RWPE2 (cell line): ENCODE results near the gene DMTF1.
"Not testable (repeated sequence)": the region's sequence is repeated elsewhere in the genome, so short reads cannot be mapped to it uniquely, and the experiment has no call there.

ENCODE experiments used
- ATAC-seq: fragments of 200-7000 bp; cut with Tn5 transposase; 3 replicates; pipeline ENCODE4 v1.9.1; 2021; ENCODE audit warnings: low read depth
- DNase-seq: peaks from one replicate; pipeline ENCODE4 v3.0.0-alpha.2; 2020; ENCODE audit warnings: low spot score
- H3K27ac ChIP-seq: fragments of 450-650 bp; 2 replicates; pipeline ENCODE4 v1.5.1; 2017; ENCODE audit warnings: mild to moderate bottlenecking; ENCODE audit not compliant: poor library complexity, severe bottlenecking
- H3K27me3 ChIP-seq: fragments of 250-450 bp; sonication (Bioruptor Pico); 2 replicates; pipeline ENCODE4 v1.5.1; 2021; ENCODE audit warnings: mild to moderate bottlenecking, moderate library complexity; ENCODE audit not compliant: insufficient read depth, poor library complexity, severe bottlenecking
- H3K36me3 ChIP-seq: fragments of 250-450 bp; sonication (Bioruptor Pico); 2 replicates; pipeline ENCODE4 v1.5.1; 2020; ENCODE audit warnings: low read depth, mild to moderate bottlenecking, moderate library complexity
- H3K4me1 ChIP-seq: fragments of 250-450 bp; sonication (Bioruptor Pico); 2 replicates; pipeline ENCODE4 v1.5.1; 2021; ENCODE audit warnings: mild to moderate bottlenecking, moderate library complexity; ENCODE audit not compliant: insufficient read depth, poor library complexity, severe bottlenecking
- H3K4me3 ChIP-seq: fragments of 250-450 bp; sonication (Bioruptor Pico); 2 replicates; pipeline ENCODE4 v1.5.1; 2021; ENCODE audit warnings: mild to moderate bottlenecking, moderate library complexity; ENCODE audit not compliant: severe bottlenecking
- H3K9me3 ChIP-seq: fragments of 250-450 bp; sonication (Bioruptor Pico); 2 replicates; pipeline ENCODE4 v1.5.1; 2021; ENCODE audit warnings: mild to moderate bottlenecking, moderate library complexity; ENCODE audit not compliant: severe bottlenecking
- CTCF ChIP-seq: fragments of 450-650 bp; IDR thresholded peaks from one replicate; pipeline ENCODE4 v1.5.1; 2017; ENCODE audit warnings: mild to moderate bottlenecking, moderate library complexity; ENCODE audit not compliant: poor library complexity, severe bottlenecking

The DMTF1 gene

GRCh38 chr7:87199700-87200450, 47.6 kb downstream of the DMTF1 start:
- ATAC-seq (no peak), DNase-seq (no peak)
- Histone ChIP-seq H3K27me3 (no peaks in the 10 kb centered on the region), H3K4me3 (no peak overlapping the region), H3K27ac (no peak overlapping the region), H3K4me1 (no peaks in the 10 kb centered on the region), H3K9me3 (peaks cover 5% of the 10 kb centered on the region), H3K36me3 (peaks cover 70% of the 10 kb centered on the region)
- no peak for TF ChIP-seq CTCF

GRCh38 chr7:87202208-87202607, 50.0 kb downstream of the DMTF1 start:
- ATAC-seq (no peak), DNase-seq (no peak)
- H3K9me3 ChIP-seq, result peaks cover 13% of the 10 kb centered on the region
- H3K27me3 ChIP-seq, result no peaks in the 10 kb centered on the region
- no peak overlapping the region for H3K27ac ChIP-seq
- H3K4me1 ChIP-seq, result no peaks in the 10 kb centered on the region
- no peak for TF ChIP-seq CTCF
- H3K4me3 ChIP-seq, result no peak overlapping the region
- peaks cover 63% of the 10 kb centered on the region for H3K36me3 ChIP-seq

GRCh38 chr7:87202705-87203104, 50.5 kb downstream of the DMTF1 start:
- Histone ChIP-seq H3K27ac (no peak overlapping the region), H3K4me1 (no peaks in the 10 kb centered on the region), H3K36me3 (peaks cover 58% of the 10 kb centered on the region), H3K27me3 (no peaks in the 10 kb centered on the region), H3K4me3 (no peak overlapping the region), H3K9me3 (peaks cover 13% of the 10 kb centered on the region)
- TF ChIP-seq CTCF, result no peak
- ATAC-seq, result no peak
- DNase-seq, result no peak

- peaks cover 13% of the 10 kb centered on the region for H3K9me3 ChIP-seq
- not testable (repeated sequence) for ATAC-seq, H3K4me1 ChIP-seq
These were observed 51.7 kb downstream of the DMTF1 start for GRCh38 chr7:87203929-87204328.

GRCh38 chr7:87204933-87205332, 52.7 kb downstream of the DMTF1 start:
- peaks cover 13% of the 10 kb centered on the region for H3K9me3 ChIP-seq
- H3K4me1 ChIP-seq, result no peaks in the 10 kb centered on the region
- H3K4me3 ChIP-seq, result no peak overlapping the region
- no peak for TF ChIP-seq CTCF
- H3K36me3 ChIP-seq, result peaks cover 49% of the 10 kb centered on the region
- H3K27ac ChIP-seq, result no peak overlapping the region
- no peaks in the 10 kb centered on the region for H3K27me3 ChIP-seq
- ATAC-seq, result no peak
- no peak for DNase-seq

More at GRCh38 chr7:87203929-87204328, 51.7 kb downstream of the DMTF1 start:
- H3K4me3 ChIP-seq, H3K27me3 ChIP-seq, DNase-seq, H3K27ac ChIP-seq: not testable (repeated sequence)
- H3K36me3 ChIP-seq, result peaks cover 53% of the 10 kb centered on the region

GRCh38 chr7:87205701-87206100, 53.4 kb downstream of the DMTF1 start:
- Histone ChIP-seq H3K36me3 (peaks cover 49% of the 10 kb centered on the region), H3K9me3 (peaks cover 13% of the 10 kb centered on the region)
- DNase-seq, H3K27me3 ChIP-seq, H3K4me1 ChIP-seq, ATAC-seq, H3K27ac ChIP-seq, H3K4me3 ChIP-seq: not testable (repeated sequence)
